CD14-positive monocyte (primary cell): ENCODE measurements around the gene ADAT3. TPM values are rescaled to one million over a fixed set of nuclear protein-coding genes. Genes with fewer than 3 reads are reported as not detected.

ENCODE experiments used
- DNase-seq, 3 donors: peaks; one replicate each; pipeline ENCODE4 v3.0.0-alpha.2; 2011 to 2022
- H2AFZ ChIP-seq: 2 replicates; pipeline ENCODE4 v1.6.0; 2012; ENCODE audit warnings: mild to moderate bottlenecking, low read depth, low read length, inconsistent platforms; ENCODE audit not compliant: insufficient read depth, poor library complexity, severe bottlenecking
- H3K27ac ChIP-seq, 2 donors: 1 replicate in 1 of 2; 2 replicates in 1 of 2; pipeline ENCODE4 v1.5.1; 2012 to 2013; ENCODE audit warnings: low read length in 2 of 2, control low read depth in 1 of 2, inconsistent platforms in 1 of 2, low read depth in 1 of 2, mild to moderate bottlenecking in 1 of 2
- H3K27me3 ChIP-seq, 2 donors: one replicate each; pipeline versions ENCODE4 v1.6.0 to v1.6.1; 2011 to 2013; ENCODE audit warnings: low read length in 2 of 2; ENCODE audit not compliant: control insufficient read depth in 2 of 2, insufficient read depth in 2 of 2
- H3K36me3 ChIP-seq, 2 donors: replicated peaks in 1 of 2; 1 replicate in 1 of 2; 2 replicates in 1 of 2; pipeline versions ENCODE4 v1.5.1 to v1.6.1; 2012 to 2013; ENCODE audit warnings: low read length in 2 of 2, control low read depth in 1 of 2, inconsistent platforms in 1 of 2, mild to moderate bottlenecking in 1 of 2; ENCODE audit not compliant: insufficient read depth in 2 of 2, control insufficient read depth in 1 of 2
- H3K4me1 ChIP-seq, 2 donors: 1 replicate in 1 of 2; 2 replicates in 1 of 2; pipeline versions ENCODE4 v1.5.1 to v1.6.1; 2012 to 2013; ENCODE audit warnings: low read length in 2 of 2, control low read depth in 1 of 2, inconsistent platforms in 1 of 2, mild to moderate bottlenecking in 1 of 2, moderate library complexity in 1 of 2; ENCODE audit not compliant: insufficient read depth in 2 of 2, control insufficient read depth in 1 of 2
- H3K4me2 ChIP-seq: replicated peaks from 2 replicates; pipeline ENCODE3; 2012; ENCODE audit warnings: low read length, moderate library complexity, mild to moderate bottlenecking; ENCODE audit not compliant: poor library complexity, severe bottlenecking; ENCODE audit errors: extremely low read depth
- H3K4me3 ChIP-seq, 3 experiments: fragments of 200-600 bp in 1 of 3; sonication (generic) in 1 of 3; replicated peaks in 1 of 3; 1 replicate in 2 of 3; 2 replicates in 1 of 3; pipeline ENCODE4 v1.5.1; 2011 to 2013; ENCODE audit warnings: low read length in 3 of 3, mild to moderate bottlenecking in 3 of 3, control low read depth in 2 of 3, low read depth in 2 of 3, inconsistent platforms in 1 of 3, moderate library complexity in 1 of 3
- H3K79me2 ChIP-seq: 2 replicates; pipeline ENCODE4 v1.6.0; 2012; ENCODE audit warnings: mild to moderate bottlenecking, control low read depth, inconsistent platforms, low read length, moderate library complexity; ENCODE audit not compliant: insufficient read depth
- H3K9ac ChIP-seq: 2 replicates; pipeline ENCODE4 v1.6.0; 2017; ENCODE audit warnings: low read length, mild to moderate bottlenecking; ENCODE audit not compliant: insufficient read depth, poor library complexity, severe bottlenecking
- H3K9me3 ChIP-seq, 2 donors: replicated peaks in 1 of 2; 1 replicate in 1 of 2; 2 replicates in 1 of 2; pipeline versions ENCODE4 v1.5.1 to v1.6.1; 2012 to 2013; ENCODE audit warnings: low read length in 2 of 2, control low read depth in 1 of 2; ENCODE audit not compliant: control insufficient read depth in 1 of 2, insufficient read depth in 1 of 2
- H4K20me1 ChIP-seq: 2 replicates; pipeline ENCODE4 v1.6.0; 2012; ENCODE audit warnings: mild to moderate bottlenecking, low read length, control low read depth, moderate library complexity; ENCODE audit not compliant: insufficient read depth
- H3K27ac Mint-ChIP-seq, 7 donors: one replicate each; pipeline ENCODE4 v1.8.0; 2020; ENCODE audit warnings: mild to moderate bottlenecking in 7 of 7, mixed read lengths in 7 of 7, moderate library complexity in 6 of 7, inconsistent platforms in 2 of 7
- H3K27me3 Mint-ChIP-seq, 3 donors: one replicate each; pipeline ENCODE4 v1.8.0; 2021 to 2022; ENCODE audit warnings: low read depth in 3 of 3, mild to moderate bottlenecking in 3 of 3, mixed read lengths in 3 of 3, moderate library complexity in 3 of 3, inconsistent platforms in 1 of 3
- H3K36me3 Mint-ChIP-seq, 2 donors: one replicate each; pipeline ENCODE4 v1.8.0; 2020; ENCODE audit warnings: mixed read lengths in 2 of 2, inconsistent platforms in 1 of 2, mild to moderate bottlenecking in 1 of 2
- H3K4me1 Mint-ChIP-seq: one replicate; pipeline ENCODE4 v1.8.0; 2020; ENCODE audit warnings: mild to moderate bottlenecking, mixed read lengths
- H3K4me3 Mint-ChIP-seq, 2 donors: one replicate each; pipeline ENCODE4 v1.8.0; 2020; ENCODE audit warnings: mild to moderate bottlenecking in 2 of 2, mixed read lengths in 2 of 2, moderate library complexity in 1 of 2
- H3K9me3 Mint-ChIP-seq, 7 donors: one replicate each; pipeline ENCODE4 v1.8.0; 2020 to 2022; ENCODE audit warnings: mixed read lengths in 7 of 7, mild to moderate bottlenecking in 6 of 7, moderate library complexity in 6 of 7, inconsistent platforms in 2 of 7
- WGBS: methylation state at CpG from one replicate; pipeline ENCODE4 v1.1.5; 2013; ENCODE audit warnings: missing lambda C conversion rate; ENCODE audit not compliant: insufficient coverage; 5-methylcytosine and 5-hydroxymethylcytosine counted together
- intact Hi-C, 2 donors: fragments of 100-400 bp; cut with micrococcal nuclease; formaldehyde crosslinking; loops; one replicate each; pipeline versions ENCODE4 v1.15.0 to v1.15.1; 2023
- polyA plus RNA-seq, 3 donors: library from polyadenylated mRNA; depleted of rRNA in 1 of 3; unstranded in 2 of 3; stranded (reverse) in 1 of 3; fragments of 300-500 nt in 2 of 3; fragments of >200 nt in 1 of 3; fragmentation: Illumina TruSeq in 2 of 3; gene quantifications; 1 replicate in 2 of 3; 2 replicates in 1 of 3; pipeline ENCODE4 v1.2.3, GENCODE V29; 2012 to 2021
- TF ChIP-seq, protein P1 (sequence below): fragments of 200-600 bp; IDR thresholded peaks from one replicate; pipeline ENCODE4 v1.8.0; 2022; ENCODE audit warnings: antibody characterized with exemption, mild to moderate bottlenecking

The ADAT3 gene
- polyA plus RNA-seq, 3 donors = 2.7 to 3.2 (median 3.1) TPM

DNA sequence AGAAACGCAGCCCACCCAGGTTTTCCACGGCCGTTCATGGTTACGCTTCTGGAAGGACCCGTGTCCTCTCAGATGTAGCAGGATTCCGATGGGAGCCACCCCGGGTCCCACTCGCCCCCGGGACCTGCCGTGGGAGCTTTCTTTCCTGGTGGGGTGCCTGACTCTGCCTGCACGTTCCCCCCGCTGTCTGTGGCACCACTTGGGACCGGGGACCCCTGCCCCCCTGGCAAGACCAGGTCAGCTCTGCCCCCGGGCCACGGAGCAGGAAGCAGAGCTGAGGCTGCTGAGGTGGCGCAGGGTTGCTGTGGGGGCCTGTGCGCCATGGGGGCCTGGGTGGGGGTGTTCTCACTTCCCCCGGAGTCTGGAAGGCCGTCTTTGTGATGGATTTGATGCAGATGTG lies 47.8 kb downstream of the ADAT3 start:
- Mint-ChIP-seq H3K4me3 (no peak overlapping the region), H3K9me3 (no peaks in the 10 kb centered on the region), H3K4me1 (peaks cover 20% of the 10 kb centered on the region), H3K27me3 (no peaks in the 10 kb centered on the region), H3K36me3 (peaks cover 23 to 49% of the 10 kb centered on the region in 2 donors), H3K27ac (no peak overlapping the region)
- no peak for DNase-seq
- no peak overlapping the region for H3K9ac ChIP-seq
- H3K79me2 ChIP-seq = peaks cover 99% of the 10 kb centered on the region
- peaks cover 100% of the 10 kb centered on the region for H4K20me1 ChIP-seq
- peaks cover 33 to 55% of the 10 kb centered on the region in 2 donors for H3K36me3 ChIP-seq
- H3K4me1 ChIP-seq = peaks cover 12 to 28% of the 10 kb centered on the region in 2 donors
- intact Hi-C loops = no loop called here
- H3K4me3 ChIP-seq = no peak overlapping the region
- no peaks in the 10 kb centered on the region for H3K9me3 ChIP-seq
- TF ChIP-seq, protein P1, sequence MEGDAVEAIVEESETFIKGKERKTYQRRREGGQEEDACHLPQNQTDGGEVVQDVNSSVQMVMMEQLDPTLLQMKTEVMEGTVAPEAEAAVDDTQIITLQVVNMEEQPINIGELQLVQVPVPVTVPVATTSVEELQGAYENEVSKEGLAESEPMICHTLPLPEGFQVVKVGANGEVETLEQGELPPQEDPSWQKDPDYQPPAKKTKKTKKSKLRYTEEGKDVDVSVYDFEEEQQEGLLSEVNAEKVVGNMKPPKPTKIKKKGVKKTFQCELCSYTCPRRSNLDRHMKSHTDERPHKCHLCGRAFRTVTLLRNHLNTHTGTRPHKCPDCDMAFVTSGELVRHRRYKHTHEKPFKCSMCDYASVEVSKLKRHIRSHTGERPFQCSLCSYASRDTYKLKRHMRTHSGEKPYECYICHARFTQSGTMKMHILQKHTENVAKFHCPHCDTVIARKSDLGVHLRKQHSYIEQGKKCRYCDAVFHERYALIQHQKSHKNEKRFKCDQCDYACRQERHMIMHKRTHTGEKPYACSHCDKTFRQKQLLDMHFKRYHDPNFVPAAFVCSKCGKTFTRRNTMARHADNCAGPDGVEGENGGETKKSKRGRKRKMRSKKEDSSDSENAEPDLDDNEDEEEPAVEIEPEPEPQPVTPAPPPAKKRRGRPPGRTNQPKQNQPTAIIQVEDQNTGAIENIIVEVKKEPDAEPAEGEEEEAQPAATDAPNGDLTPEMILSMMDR = no peak
- no peak overlapping the region for H3K27ac ChIP-seq
- 93% methylated on average over 16 of the region's 19 CpGs for WGBS
- H3K4me2 ChIP-seq = no peak overlapping the region
- no peaks in the 10 kb centered on the region for H3K27me3 ChIP-seq
- H2AFZ ChIP-seq = no peak overlapping the region

DNA sequence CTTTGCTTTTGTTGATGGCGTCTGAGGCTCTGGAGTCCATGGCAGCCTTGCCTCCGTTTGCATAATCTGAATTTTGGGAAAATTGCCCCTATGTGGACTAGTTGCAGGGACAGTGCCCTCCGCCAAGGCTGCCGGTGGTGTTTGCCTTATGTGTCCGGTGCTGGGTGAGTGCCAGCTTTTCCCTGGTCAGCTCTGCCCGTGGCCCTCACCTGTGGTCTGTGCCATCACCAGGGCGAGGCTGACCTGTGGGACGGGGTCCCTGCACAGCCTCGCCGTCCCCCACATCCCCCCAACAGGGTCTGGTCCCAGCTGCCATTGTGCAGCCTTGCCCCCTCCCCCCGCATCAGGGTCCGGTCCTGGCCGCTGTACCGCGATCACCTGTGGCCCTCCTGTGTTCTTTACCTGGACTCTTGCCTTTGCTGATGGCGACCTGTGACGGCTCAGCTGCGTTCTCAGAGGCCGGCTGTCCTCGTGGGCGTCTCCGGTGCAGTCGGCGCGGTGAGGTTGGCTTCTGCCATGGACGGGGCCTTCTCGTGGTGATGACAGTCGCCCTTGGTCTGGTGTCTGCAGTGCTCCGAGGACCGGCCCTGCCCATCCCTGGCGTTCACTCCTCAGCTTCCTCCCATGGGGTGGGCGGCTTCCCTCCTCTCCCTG lies 48.4 kb downstream of the ADAT3 start:
- H3K27ac Mint-ChIP-seq = peak overlapping the region in 1 of 7 donors; percentile 54
- no peaks in the 10 kb centered on the region for H3K9me3 ChIP-seq
- H2AFZ ChIP-seq = no peak overlapping the region
- no peak overlapping the region for H3K4me3 ChIP-seq
- H3K4me2 ChIP-seq = no peak overlapping the region
- no peak overlapping the region for H3K27ac ChIP-seq
- 96% methylated on average over 28 of the region's 32 CpGs for WGBS
- H3K9me3 Mint-ChIP-seq = no peaks in the 10 kb centered on the region
- H3K27me3 ChIP-seq = no peaks in the 10 kb centered on the region
- intact Hi-C loops = no loop called here
- peaks cover 100% of the 10 kb centered on the region for H4K20me1 ChIP-seq
- TF ChIP-seq, protein P1 = no peak
- H3K36me3 ChIP-seq = peaks cover 33 to 55% of the 10 kb centered on the region in 2 donors
- no peak overlapping the region for H3K9ac ChIP-seq
- no peak overlapping the region for H3K4me3 Mint-ChIP-seq
- H3K36me3 Mint-ChIP-seq = peaks cover 23 to 49% of the 10 kb centered on the region in 2 donors
- peaks cover 97% of the 10 kb centered on the region for H3K79me2 ChIP-seq
- peaks cover 9 to 23% of the 10 kb centered on the region in 2 donors for H3K4me1 ChIP-seq
- H3K4me1 Mint-ChIP-seq = peaks cover 16% of the 10 kb centered on the region
- no peaks in the 10 kb centered on the region for H3K27me3 Mint-ChIP-seq
- DNase-seq = no peak
